HG03439 (cell line): ENCODE results near the gene DHRS2.

Experiments
- ATAC-seq: cut with Tn5 transposase; IDR thresholded peaks from one replicate; pipeline ENCODE4 v1.9.1; 2021; ENCODE audit warnings: mild to moderate bottlenecking, moderate library complexity; ENCODE audit not compliant: unreplicated experiment

The DHRS2 gene

GRCh38 chr14:23612354-23612732, 23.8 kb upstream of the DHRS2 start:
- no peak for ATAC-seq

DNA sequence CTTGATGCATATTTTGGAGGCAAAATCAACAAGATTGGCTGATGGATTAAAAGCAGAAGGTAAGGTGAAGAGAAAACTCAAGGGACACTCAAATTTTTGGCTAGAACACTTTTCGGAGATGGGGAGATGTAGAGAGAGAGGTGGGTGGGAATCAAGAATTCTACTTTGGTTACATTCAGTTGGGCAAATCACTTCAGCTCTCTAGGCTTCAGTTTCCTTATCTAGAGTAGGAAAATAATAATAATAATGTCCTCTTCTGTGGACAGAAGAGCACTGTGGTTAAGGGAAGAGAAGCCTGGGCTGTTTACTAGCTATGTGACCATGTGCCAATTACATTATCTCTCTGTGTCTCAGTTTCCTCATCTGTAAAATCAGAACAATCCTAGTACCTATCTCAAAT, 23.4 kb upstream of the DHRS2 start:
- no peak for ATAC-seq

DNA sequence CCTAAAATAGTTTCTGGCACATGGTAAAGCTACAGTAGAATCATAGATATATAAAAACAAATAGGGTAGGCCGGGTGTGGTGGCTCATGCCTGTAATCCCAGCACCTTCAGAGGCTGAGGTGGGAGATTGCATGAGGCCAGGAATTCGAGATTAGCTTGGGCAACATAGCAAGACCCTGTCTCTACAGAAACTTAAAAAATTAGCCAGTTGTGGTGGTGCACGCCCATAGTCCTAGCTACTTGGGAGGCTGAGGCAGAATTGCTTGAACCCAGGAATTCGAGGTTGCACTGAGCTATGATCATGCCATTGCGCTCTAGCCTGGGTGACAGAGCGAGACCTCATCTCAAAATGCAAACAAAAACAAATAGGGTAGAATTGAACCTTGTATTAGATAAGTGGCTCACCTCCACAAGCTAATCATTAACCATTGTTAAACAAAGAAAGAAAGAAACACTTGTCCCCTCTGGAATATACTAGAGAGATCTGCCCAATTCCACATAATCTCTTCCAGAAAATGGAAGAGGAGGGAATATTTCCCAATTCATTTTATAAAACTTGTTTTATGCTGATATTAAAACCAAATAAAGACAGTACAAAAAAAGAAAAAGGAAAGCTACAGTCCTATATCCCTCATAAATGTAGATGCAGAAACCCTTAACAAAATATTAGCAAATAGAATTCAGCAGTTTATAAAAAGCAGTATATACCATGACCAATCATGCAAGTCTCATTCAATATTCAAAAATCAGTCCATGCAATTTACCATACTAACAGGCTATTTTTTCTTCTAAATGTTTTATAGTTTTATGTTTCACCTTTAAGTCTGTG, 22.7 kb upstream of the DHRS2 start:
- no peak for ATAC-seq

DNA sequence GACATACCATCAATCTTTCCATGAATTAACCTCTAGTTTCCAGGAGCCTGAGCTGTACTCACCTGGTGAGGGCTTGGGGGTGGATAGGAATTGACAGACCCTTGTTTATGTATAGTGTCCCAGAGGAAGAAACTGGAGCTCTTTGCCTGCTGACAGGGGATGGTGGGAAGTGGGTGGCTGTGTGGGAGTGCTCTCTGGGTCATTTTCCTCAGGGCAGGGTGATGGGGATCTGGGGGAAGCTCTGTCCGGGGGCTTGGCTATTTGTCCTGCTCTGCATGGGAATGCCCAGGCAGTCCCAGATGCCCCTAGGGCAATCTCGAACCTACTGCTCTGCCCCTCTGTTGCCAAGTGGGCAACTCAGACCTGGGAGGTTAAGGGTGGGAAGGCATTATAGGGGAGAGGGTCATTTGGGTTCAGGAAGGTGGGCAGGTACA, 21.8 kb upstream of the DHRS2 start:
- ATAC-seq: no peak

- ATAC-seq: no peak
Observed at GRCh38 chr14:23615856-23616255, 20.3 kb upstream of the DHRS2 start.

- no peak for ATAC-seq
Observed at GRCh38 chr14:23617539-23617938, 18.6 kb upstream of the DHRS2 start.

- no peak for ATAC-seq
Observed at GRCh38 chr14:23618415-23618988, 17.7 kb upstream of the DHRS2 start.

GRCh38 chr14:23620177-23620702, 15.9 kb upstream of the DHRS2 start:
- ATAC-seq: no peak

DNA sequence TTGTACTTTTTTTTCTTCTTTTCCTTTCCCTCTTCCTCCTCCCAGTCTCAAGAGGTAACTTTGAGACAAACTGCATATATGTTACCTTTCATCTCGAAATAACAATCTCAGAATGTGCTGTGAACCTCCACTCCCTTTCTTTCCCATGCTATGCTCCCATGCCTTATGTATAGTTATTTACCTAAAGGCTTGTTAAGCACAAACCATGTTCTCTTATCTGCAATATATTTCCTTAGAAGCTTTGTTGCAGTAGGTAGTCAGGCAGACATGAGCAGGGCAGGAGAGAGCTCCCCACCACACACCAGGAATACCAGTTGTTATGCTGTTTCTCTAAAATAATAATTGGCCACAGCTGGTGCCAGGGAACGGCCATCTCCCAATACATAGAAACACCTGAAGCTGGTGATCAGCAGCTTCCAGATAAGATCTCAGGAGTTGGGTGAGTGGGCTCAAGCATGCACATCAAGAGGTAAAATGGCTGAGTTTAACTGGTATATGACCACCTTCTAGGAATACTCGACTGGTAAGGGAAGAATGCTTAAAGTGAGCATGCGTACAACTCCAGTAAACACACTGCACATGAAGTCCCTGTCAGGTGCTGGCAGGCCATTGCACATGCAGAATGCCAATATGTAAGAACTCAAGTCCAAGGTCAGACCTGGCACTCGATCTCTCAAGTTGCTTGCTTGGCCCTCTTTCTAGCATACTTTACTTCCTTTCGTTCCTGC, 14.8 kb upstream of the DHRS2 start:
- no peak for ATAC-seq

GRCh38 chr14:23621932-23622730, 14.0 kb upstream of the DHRS2 start:
- ATAC-seq: no peak

GRCh38 chr14:23622990-23623389, 13.2 kb upstream of the DHRS2 start:
- no peak for ATAC-seq

- no peak for ATAC-seq
Observed at GRCh38 chr14:23623962-23624361, 12.2 kb upstream of the DHRS2 start.

GRCh38 chr14:23624830-23625404, 11.2 kb upstream of the DHRS2 start:
- ATAC-seq: no peak

DNA sequence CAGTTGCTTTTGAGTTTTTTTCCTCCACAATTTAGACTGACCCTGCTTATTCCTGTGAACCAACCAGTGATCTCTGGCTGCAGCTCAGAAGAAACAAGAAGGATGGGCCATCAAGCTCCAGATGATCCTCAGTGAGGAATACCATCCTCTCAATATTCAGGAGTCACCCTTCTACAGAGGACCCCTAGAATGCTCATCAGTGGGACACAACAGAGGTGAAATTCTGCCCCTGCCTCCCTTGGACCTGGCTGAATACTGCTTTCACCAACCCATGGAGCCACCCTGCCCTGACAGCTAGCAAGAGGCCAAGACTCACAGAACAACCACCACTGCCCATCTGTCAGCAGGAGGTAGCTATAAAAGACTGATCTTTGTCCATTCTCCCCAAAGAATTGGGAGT, 9.2 kb upstream of the DHRS2 start:
- no peak for ATAC-seq

DNA sequence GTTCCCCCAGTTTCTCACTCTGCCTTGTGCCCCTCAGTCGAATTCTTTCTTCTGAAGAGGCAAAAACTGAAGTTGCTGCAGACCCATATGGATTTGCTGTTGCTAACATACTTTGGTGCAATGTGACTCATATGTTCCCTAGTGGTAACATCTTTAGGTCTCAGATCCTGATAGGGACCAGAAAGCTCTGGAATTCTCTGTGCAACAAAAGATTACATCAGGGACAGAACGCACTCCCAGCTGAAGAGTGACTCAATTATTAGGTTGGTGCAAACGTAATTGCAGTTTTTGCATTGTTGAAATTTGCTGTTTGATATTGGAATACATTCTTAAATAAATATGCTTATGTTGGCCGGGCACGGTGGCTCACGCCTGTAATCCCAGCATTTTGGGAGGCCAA, 8.2 kb upstream of the DHRS2 start:
- ATAC-seq: no peak

- no peak for ATAC-seq
Observed at GRCh38 chr14:23629204-23629603, 7.0 kb upstream of the DHRS2 start.

GRCh38 chr14:23629832-23630396, 6.2 kb upstream of the DHRS2 start:
- no peak for ATAC-seq

GRCh38 chr14:23630687-23631086, 5.5 kb upstream of the DHRS2 start:
- no peak for ATAC-seq

- no peak for ATAC-seq
Observed at GRCh38 chr14:23631234-23631633, 4.9 kb upstream of the DHRS2 start.
